GM20431 (cell line): ENCODE measurements around the gene DIP2C.
"Not testable (repeated sequence)": the region's sequence is repeated elsewhere in the genome, so short reads cannot be mapped to it uniquely, and the experiment has no call there.

Experiments used
- in situ Hi-C: fragments of 300-500 bp; cut with MseI, MboI; formaldehyde crosslinking; loops from one replicate; pipeline ENCODE4 v1.15.0; 2020; ENCODE audit warnings: low sequenced_read_pairs; ENCODE audit not compliant: unreplicated experiment

The DIP2C gene

GRCh38 chr10:329361-330099, 359.9 kb downstream of the DIP2C start:
- in situ Hi-C loops, result no loop called here

- in situ Hi-C loops, result no loop called here
Measured at GRCh38 chr10:327889-328852, 361.3 kb downstream of the DIP2C start.

GRCh38 chr10:326894-327635, 362.4 kb downstream of the DIP2C start:
- in situ Hi-C loops, result no loop called here

GRCh38 chr10:326350-326749, 363.1 kb downstream of the DIP2C start:
- in situ Hi-C loops, result no loop called here

GRCh38 chr10:325282-325681, 364.2 kb downstream of the DIP2C start:
- in situ Hi-C loops, result no loop called here

GRCh38 chr10:324593-324992, 364.9 kb downstream of the DIP2C start:
- in situ Hi-C loops, result no loop called here

- in situ Hi-C loops, result no loop called here
Measured at GRCh38 chr10:323651-324293, 365.7 kb downstream of the DIP2C start.

- in situ Hi-C loops, result not testable (repeated sequence)
Measured at GRCh38 chr10:323046-323445, 366.4 kb downstream of the DIP2C start.

GRCh38 chr10:320771-321170, 368.7 kb downstream of the DIP2C start:
- in situ Hi-C loops, result no loop called here

- in situ Hi-C loops, result no loop called here
Measured at GRCh38 chr10:317926-318325, 371.5 kb downstream of the DIP2C start.

- in situ Hi-C loops, result no loop called here
Measured at GRCh38 chr10:317271-317769, 372.1 kb downstream of the DIP2C start.

- in situ Hi-C loops, result no loop called here
Measured at GRCh38 chr10:316390-316789, 373.1 kb downstream of the DIP2C start.

GRCh38 chr10:314871-315270, 374.6 kb downstream of the DIP2C start:
- in situ Hi-C loops, result no loop called here

- in situ Hi-C loops, result no loop called here
Measured at GRCh38 chr10:314381-314780, 375.1 kb downstream of the DIP2C start.

GRCh38 chr10:311901-312665, 377.4 kb downstream of the DIP2C start:
- in situ Hi-C loops, result no loop called here

GRCh38 chr10:310976-311639, 378.4 kb downstream of the DIP2C start:
- in situ Hi-C loops, result no loop called here

- in situ Hi-C loops, result no loop called here
Measured at GRCh38 chr10:310371-310770, 379.1 kb downstream of the DIP2C start.

- in situ Hi-C loops, result no loop called here
Measured at GRCh38 chr10:308572-309085, 380.8 kb downstream of the DIP2C start.
